GM11168 (cell line): ENCODE results near the gene CSAG2.
"Not testable (repeated sequence)": the region's sequence is repeated elsewhere in the genome, so short reads cannot be mapped to it uniquely, and the experiment has no call there.

Experiments
- in situ Hi-C: fragments of 300-500 bp; cut with MboI; formaldehyde crosslinking; loops from one replicate; pipeline ENCODE4 v1.12.0; 2022; ENCODE audit warnings: low sequenced_read_pairs; ENCODE audit not compliant: unreplicated experiment

CSAG2 gene, protein sequence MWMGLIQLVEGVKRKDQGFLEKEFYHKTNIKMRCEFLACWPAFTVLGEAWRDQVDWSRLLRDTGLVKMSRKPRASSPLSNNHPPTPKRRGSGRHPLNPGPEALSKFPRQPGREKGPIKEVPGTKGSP

DNA sequence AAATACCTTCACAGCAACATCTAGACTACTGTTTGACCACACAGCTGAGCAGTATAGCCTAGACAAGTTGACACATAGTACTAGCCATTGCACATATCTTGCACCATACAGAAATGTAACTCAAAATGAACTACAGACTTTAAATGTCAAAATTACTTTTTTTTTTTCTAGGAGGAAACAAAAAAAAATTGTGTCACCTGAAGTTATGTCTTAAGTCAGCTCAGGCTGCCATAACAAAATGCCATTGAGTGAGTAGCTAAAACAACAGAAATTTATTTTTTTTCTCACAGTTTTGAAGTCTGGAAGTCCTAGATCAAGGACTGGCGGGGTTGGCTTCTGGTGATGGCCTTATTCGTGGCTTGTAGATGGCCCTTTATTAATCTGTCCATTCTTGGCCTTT, at the start of gene CSAG2:
Gene CSAG2, minus strand, starts transcription at position 101 of the 400 bp plus-strand sequence. CDS start 161 bp downstream, outside the sequence.
- in situ Hi-C loops: not testable (repeated sequence)

DNA sequence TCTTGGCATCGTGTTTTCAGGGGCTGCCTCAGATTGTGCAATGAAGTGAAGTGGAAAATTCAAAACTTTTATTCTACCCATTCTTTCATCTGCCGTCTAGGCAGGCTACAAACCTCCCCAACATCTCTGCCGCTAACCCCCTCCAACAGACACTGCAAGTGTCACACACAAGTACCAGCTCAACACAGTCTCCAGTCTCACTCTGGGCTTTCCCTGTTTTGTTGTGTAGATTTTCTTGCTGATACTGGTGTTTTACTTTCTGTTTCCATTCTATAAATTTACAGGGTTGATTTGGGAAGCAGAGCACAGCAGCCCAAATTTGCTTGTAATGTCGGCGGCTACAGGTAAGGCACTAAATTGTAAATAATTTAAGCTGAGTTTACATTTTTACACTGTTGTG, 45.8 kb upstream of the CSAG2 start:
- in situ Hi-C loops: not testable (repeated sequence)

DNA sequence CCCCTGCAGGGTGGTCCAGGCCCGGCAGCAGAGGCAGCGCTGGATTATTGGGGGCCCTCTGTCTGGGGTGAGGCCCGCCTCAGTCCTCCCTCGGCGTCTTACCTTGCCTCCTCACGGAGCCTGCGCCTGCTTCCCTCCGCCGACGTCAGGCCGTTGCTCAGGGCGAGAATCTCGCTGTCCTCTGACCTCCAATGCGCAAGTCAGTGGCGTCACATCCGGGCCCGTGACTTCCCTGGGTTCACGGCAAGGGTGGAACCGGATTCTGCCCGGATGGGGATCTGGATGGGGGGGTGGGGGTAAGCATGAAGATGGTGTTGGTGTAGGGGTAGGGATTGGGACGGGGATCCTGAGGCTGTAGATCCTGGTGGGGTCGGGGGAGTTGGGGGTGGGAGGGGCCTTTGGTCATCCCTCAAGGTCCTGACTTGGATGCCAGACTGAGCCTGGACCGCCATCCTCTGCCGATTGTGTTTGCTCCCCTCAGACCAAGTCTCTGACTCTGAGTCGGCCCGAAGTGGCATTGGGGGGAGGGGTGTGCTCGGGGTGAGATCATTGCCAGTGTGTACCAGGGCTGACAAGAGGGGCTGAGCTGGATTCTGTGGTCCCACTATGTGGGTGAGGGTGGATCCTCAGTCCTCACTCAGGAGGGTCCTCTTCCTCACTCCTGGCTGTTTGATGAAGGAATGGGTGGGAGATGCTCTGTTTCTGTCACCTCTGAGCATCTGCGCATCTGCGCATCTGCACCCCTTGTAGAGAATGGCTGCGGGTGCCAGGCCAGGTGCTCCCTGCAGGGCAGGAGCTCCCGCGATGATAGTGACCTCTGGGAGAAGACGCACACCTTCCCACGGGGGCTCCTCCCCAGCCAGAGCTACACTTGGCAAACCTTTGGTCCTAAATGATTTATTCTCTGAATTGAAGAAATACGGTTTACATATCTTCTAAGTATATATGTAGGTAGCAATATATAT, 44.9 kb upstream of the CSAG2 start, which contains the start of gene MAGEA2:
Gene MAGEA2, minus strand, starts transcription at position 157 of the 965 bp plus-strand sequence. CDS start 2,479 bp downstream, outside the sequence.
- in situ Hi-C loops: not testable (repeated sequence)

DNA sequence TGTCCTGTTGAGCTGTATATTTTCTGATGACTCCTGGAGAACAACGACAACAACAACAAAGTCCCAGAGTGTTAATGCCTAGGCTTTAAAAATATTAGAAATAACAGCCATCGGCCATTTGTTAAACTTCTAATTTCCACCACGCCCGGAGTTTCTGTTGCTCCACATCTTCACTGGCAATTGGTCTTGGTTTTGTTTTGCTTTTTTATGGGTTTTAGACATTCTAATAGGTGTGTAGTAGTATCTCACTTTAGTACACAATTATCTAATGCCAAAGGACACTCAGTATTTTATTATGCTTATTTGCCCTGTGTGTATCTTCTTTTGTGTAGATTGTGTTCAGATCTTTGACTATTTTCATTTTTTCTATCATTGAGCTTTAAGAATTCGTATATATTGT, 29.5 kb upstream of the CSAG2 start:
- in situ Hi-C loops: no loop called here

DNA sequence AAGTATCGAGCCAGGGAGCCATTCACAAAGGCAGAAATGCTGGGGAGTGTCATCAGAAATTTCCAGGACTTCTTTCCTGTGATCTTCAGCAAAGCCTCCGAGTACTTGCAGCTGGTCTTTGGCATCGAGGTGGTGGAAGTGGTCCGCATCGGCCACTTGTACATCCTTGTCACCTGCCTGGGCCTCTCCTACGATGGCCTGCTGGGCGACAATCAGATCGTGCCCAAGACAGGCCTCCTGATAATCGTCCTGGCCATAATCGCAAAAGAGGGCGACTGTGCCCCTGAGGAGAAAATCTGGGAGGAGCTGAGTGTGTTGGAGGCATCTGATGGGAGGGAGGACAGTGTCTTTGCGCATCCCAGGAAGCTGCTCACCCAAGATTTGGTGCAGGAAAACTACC, 27.5 kb upstream of the CSAG2 start:
- in situ Hi-C loops: not testable (repeated sequence)

DNA sequence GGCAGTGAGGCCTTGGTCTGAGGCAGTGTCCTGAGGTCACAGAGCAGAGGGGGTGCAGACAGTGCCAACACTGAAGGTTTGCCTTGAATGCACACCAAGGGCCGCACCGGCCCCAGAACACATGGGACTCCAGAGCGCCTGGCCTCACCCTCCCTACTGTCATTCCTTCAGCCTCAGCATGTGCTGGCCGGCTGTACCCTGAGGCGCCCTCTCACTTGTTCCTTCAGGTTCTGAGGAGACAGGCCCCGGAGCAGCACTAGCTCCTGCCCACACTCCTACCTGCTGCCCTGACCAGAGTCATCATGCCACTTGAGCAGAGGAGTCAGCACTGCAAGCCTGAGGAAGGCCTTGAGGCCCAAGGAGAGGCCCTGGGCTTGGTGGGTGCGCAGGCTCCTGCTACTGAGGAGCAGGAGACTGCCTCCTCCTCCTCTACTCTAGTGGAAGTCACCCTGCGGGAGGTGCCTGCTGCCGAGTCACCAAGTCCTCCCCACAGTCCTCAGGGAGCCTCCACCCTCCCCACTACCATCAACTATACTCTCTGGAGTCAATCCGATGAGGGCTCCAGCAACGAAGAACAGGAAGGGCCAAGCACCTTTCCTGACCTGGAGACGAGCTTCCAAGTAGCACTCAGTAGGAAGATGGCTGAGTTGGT, 26.9 kb upstream of the CSAG2 start:
- in situ Hi-C loops: no loop called here

DNA sequence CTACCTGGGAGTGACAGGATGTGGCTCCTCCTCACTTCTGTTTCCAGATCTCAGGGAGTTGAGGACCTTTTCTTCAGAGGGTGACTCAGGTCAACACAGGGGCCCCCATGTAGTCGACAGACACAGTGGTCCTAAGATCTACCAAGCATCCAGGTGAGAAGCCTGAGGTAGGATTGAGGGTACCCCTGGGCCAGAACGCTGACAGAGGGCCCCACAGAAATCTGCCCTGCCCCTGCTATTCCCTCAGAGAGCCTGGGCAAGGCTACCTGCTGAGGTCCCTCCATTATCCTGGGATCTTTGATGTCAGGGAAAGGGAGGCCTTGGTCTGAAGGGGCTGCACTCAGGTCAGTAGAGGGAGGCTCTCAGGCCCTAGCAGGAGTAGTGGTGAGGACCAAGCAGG, 26.0 kb upstream of the CSAG2 start:
- in situ Hi-C loops: no loop called here

DNA sequence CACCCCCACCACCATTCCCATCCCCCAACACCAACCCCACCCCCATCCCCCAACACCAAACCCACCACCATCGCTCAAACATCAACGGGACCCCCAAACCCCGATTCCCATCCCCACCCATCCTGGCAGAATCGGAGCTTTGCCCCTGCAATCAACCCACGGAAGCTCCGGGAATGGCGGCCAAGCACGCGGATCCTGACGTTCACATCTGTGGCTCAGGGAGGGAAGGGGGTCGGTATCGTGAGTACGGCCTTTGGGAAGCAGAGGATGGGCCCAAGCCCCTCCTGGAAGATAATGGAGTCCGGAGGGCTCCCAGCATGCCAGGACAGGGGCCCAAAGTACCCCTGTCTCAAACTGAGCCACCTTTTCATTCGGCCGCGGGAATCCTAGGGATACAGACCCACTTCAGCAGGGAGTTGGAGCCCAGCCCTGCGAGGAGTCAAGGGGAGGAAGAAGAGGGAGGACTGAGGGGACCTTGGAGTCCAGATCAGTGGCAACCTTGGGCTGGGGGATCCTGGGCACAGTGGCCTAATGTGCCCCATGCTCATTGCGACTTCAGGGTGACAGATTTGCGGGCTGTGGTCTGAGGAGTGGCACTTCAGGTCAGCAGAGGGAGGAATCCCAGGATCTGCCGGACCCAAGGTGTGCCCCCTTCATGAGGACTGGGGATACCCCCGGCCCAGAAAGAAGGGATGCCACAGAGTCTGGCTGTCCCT, 25.2 kb upstream of the CSAG2 start:
- in situ Hi-C loops: not testable (repeated sequence)

DNA sequence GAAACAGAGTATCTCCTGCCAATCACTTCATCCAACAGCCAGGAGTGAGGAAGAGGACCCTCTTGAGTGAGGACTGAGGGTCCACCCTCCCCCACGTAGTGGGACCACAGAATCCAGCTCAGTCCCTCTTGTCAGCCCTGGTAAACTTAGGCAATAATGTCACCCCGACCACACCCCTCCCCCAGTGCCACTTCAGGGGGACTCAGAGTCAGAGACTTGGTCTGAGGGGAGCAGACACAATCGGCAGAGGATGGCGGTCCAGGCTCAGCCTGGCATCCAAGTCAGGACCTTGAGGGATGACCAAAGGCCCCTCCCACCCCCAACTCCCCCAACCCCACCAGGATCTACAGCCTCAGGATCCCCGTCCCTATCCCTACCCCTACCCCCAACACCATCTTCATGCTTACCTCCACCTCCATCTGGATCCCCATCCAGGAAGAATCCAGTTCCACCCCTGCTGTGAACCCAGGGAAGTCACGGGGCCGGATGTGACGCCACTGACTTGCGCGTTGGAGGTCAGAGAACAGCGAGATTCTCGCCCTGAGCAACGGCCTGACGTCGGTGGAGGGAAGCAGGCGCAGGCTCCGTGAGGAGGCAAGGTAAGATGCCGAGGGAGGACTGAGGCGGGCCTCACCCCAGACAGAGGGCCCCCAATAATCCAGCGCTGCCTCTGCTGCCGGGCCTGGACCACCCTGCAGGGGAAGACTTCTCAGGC, 24.3 kb upstream of the CSAG2 start, which contains the start of the genes CSAG1 and MAGEA12:
Gene CSAG1, minus strand, starts transcription at position 461 of the 715 bp plus-strand sequence. CDS start 1,261 bp downstream, outside the sequence.
Gene MAGEA12, plus strand, starts transcription at position 497 of the 715 bp plus-strand sequence. CDS start 2,405 bp downstream, outside the sequence.
- in situ Hi-C loops: no loop called here

DNA sequence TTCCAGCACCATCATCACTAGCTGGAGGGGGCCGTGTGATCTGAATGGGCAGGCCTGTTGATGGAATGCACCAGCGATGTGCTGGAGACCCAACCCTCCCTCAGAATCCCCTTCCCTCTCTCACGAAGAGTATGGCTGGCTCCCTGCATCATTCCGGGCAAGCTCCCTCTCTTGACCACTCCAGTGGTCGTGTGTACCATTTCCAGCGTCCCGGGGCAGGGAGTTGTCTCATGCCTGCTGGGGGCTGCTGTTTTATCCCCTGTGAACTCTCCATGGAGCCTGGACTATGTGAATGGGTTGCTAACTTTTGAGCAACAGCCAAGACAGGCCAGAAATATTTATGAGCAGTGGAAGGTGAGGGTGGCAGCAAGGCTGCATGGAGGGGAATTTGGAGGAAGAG, 16.3 kb upstream of the CSAG2 start:
- in situ Hi-C loops: no loop called here

DNA sequence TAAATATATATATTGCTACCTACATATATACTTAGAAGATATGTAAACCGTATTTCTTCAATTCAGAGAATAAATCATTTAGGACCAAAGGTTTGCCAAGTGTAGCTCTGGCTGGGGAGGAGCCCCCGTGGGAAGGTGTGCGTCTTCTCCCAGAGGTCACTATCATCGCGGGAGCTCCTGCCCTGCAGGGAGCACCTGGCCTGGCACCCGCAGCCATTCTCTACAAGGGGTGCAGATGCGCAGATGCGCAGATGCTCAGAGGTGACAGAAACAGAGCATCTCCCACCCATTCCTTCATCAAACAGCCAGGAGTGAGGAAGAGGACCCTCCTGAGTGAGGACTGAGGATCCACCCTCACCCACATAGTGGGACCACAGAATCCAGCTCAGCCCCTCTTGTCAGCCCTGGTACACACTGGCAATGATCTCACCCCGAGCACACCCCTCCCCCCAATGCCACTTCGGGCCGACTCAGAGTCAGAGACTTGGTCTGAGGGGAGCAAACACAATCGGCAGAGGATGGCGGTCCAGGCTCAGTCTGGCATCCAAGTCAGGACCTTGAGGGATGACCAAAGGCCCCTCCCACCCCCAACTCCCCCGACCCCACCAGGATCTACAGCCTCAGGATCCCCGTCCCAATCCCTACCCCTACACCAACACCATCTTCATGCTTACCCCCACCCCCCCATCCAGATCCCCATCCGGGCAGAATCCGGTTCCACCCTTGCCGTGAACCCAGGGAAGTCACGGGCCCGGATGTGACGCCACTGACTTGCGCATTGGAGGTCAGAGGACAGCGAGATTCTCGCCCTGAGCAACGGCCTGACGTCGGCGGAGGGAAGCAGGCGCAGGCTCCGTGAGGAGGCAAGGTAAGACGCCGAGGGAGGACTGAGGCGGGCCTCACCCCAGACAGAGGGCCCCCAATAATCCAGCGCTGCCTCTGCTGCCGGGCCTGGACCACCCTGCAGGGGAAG, 5.0 kb upstream of the CSAG2 start, which contains the start of gene MAGEA2B:
Gene MAGEA2B, plus strand, starts transcription at position 814 of the 973 bp plus-strand sequence. CDS start 2,479 bp downstream, outside the sequence.
- in situ Hi-C loops: not testable (repeated sequence)

DNA sequence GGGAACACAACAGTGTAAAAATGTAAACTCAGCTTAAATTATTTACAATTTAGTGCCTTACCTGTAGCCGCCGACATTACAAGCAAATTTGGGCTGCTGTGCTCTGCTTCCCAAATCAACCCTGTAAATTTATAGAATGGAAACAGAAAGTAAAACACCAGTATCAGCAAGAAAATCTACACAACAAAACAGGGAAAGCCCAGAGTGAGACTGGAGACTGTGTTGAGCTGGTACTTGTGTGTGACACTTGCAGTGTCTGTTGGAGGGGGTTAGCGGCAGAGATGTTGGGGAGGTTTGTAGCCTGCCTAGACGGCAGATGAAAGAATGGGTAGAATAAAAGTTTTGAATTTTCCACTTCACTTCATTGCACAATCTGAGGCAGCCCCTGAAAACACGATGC, 4.1 kb upstream of the CSAG2 start:
- in situ Hi-C loops: not testable (repeated sequence)

DNA sequence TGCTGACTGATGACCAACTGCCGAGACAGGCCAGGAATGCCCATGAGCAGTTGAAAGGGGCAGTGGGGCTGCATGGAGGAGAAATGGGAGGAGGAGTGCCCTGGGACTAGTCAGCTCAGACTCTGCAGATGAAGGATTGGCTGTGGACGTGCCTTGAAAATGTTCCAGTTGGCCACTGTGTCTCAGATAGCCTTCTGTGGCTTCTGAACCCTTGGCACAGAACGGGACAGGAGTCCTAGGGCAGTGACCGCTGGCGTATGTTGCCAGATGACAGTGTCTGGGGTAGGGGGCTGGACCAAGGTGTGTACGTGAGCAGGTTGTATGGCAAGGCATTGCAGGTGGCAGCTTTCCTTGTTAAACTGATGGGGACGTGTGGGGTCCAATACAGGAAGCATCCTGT, 2.6 kb downstream of the CSAG2 start:
- in situ Hi-C loops: not testable (repeated sequence)

DNA sequence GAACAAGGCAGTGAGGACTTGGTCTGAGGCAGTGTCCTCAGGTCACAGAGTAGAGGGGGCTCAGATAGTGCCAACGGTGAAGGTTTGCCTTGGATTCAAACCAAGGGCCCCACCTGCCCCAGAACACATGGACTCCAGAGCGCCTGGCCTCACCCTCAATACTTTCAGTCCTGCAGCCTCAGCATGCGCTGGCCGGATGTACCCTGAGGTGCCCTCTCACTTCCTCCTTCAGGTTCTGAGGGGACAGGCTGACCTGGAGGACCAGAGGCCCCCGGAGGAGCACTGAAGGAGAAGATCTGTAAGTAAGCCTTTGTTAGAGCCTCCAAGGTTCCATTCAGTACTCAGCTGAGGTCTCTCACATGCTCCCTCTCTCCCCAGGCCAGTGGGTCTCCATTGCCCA, 8.7 kb downstream of the CSAG2 start:
- in situ Hi-C loops: not testable (repeated sequence)

DNA sequence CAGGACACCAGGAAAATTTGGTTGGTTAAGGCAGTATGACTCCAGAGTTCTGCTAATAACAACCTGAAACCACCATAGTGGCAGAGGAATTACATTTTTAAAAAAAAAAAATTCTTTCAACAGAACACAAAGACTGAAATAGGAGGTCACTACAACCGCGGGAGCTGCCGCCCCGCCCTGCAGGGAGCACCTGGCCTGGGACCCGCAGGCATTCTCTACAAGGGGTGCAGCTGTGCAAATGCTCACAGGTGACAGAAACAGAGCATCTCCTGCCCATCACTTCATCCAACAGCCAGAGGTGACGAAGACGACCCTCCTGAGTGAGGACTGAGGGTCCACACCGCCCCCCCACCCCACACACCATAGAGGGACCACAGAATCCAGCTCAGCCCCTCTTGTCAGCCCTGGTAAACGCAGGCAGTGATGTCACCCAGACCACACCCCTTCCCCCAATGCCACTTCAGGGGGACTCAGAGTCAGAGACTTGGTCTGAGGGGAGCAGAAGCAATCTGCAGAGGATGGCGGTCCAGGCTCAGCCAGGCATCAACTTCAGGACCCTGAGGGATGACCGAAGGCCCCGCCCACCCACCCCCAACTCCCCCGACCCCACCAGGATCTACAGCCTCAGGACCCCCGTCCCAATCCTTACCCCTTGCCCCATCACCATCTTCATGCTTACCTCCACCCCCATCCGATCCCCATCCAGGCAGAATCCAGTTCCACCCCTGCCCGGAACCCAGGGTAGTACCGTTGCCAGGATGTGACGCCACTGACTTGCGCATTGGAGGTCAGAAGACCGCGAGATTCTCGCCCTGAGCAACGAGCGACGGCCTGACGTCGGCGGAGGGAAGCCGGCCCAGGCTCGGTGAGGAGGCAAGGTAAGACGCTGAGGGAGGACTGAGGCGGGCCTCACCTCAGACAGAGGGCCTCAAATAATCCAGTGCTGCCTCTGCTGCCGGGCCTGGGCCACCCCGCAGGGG, 10.8 kb downstream of the CSAG2 start, which contains the start of gene MAGEA3:
Gene MAGEA3, plus strand, starts transcription at position 843 of the 980 bp plus-strand sequence. CDS start 2,039 bp downstream, outside the sequence.
- in situ Hi-C loops: not testable (repeated sequence)

DNA sequence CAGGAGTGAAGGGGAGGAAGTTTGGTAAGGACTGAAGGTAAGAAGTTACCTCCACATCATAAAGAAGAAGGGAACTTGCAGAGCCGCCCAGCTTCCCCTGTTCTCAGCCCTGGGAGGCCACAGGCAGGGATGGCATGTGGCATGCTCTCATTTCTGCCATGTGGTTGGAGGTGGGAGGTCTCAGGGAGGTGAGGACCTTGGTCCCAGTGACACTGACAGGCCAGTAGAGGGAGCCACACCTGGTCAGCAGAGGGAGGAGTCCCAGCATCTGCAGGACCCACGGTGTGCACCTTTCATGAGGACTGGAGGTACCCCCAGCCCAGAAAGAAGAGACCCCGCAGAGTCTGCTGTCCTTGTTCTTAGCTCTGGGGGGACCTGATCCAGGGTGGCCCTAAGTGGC, 28.1 kb downstream of the CSAG2 start:
- in situ Hi-C loops: not testable (repeated sequence)

DNA sequence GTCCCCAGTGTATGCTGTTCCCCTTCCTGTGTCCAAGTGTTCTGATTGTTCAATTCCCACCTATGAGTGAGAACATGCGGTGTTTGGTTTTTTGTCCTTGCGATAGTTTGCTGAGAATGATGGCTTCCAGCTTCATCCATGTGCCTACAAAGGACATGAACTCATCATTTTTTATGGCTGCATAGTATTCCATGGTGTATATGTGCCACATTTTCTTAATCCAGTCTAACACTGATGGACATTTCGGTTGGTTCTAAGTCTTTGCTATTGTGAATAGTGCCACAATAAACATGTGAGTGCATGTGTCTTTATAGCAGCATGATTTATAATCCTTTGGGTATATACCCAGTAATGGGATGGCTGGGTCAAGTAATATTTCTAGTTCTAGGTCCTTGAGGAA, 34.4 kb downstream of the CSAG2 start:
- in situ Hi-C loops: not testable (repeated sequence)
